Suprapubic skin (tissue), 4 donors: Measurements from ENCODE around the gene SEMA6B.

Experiments used
- CTCF ChIP-seq, 2 donors: fragments of 200-600 bp in 1 of 2; fragments of 450-650 bp in 1 of 2; sonication (generic) in 1 of 2; IDR thresholded peaks; one replicate each; pipeline ENCODE4 v1.5.1; 2016 to 2019; ENCODE audit warnings: antibody characterized with exemption in 2 of 2, mild to moderate bottlenecking in 1 of 2, moderate library complexity in 1 of 2
- EP300 ChIP-seq: sonication (generic); formaldehyde crosslinking; IDR thresholded peaks from one replicate; pipeline ENCODE4 v1.6.1; 2017; ENCODE audit warnings: antibody characterized with exemption
- POLR2A ChIP-seq, 2 donors: fragments of 450-650 bp; IDR thresholded peaks; one replicate each; pipeline ENCODE4 v1.6.1; 2017; ENCODE audit warnings: antibody characterized with exemption in 2 of 2, mild to moderate bottlenecking in 2 of 2, moderate library complexity in 2 of 2
- POLR2AphosphoS5 ChIP-seq, 3 donors: sonication (generic); formaldehyde crosslinking; IDR thresholded peaks; one replicate each; pipeline ENCODE4 v1.6.1; 2017; ENCODE audit warnings: antibody characterized with exemption in 3 of 3

GRCh38 chr19:4499855-4500254 lies 59.6 kb downstream of the SEMA6B start:
- TF ChIP-seq CTCF (IDR thresholded peaks at IDR 0.05) (no peak), EP300 (no peak), POLR2A (IDR thresholded peaks at IDR 0.05) (no peak), POLR2AphosphoS5 (IDR thresholded peaks at IDR 0.05) (no peak)
